HL-60 (cell line): ENCODE results near the gene ENOX1.

Source experiments
- CTCF ChIP-seq: IDR thresholded peaks from one replicate; pipeline ENCODE4 v1.5.1; 2011; ENCODE audit warnings: low read length, control low read depth, inconsistent platforms; ENCODE audit not compliant: insufficient read depth
- POLR2AphosphoS5 ChIP-seq: IDR thresholded peaks from 2 replicates; pipeline ENCODE4 v1.6.1; 2012; ENCODE audit warnings: low read depth
- REST ChIP-seq: IDR thresholded peaks from 2 replicates; pipeline ENCODE4 v1.6.1; 2012; ENCODE audit warnings: low read depth; ENCODE audit not compliant: insufficient replicate concordance

- no peak for TF ChIP-seq POLR2AphosphoS5
- no peak for TF ChIP-seq CTCF
- no peak for TF ChIP-seq REST
Measured at GRCh38 chr13:43584751-43585150, 202.0 kb downstream of the ENOX1 start.
